NCI-H2171 treated with DMSO at 0.1 percent for 48 hours (cell line): ENCODE measurements around the gene SH3RF3.

Experiments used
- DNase-seq: peaks from one replicate; lab custom pipeline; 2025; lab: John Stamatoyannopoulos, UW

Gene SH3RF3

DNA sequence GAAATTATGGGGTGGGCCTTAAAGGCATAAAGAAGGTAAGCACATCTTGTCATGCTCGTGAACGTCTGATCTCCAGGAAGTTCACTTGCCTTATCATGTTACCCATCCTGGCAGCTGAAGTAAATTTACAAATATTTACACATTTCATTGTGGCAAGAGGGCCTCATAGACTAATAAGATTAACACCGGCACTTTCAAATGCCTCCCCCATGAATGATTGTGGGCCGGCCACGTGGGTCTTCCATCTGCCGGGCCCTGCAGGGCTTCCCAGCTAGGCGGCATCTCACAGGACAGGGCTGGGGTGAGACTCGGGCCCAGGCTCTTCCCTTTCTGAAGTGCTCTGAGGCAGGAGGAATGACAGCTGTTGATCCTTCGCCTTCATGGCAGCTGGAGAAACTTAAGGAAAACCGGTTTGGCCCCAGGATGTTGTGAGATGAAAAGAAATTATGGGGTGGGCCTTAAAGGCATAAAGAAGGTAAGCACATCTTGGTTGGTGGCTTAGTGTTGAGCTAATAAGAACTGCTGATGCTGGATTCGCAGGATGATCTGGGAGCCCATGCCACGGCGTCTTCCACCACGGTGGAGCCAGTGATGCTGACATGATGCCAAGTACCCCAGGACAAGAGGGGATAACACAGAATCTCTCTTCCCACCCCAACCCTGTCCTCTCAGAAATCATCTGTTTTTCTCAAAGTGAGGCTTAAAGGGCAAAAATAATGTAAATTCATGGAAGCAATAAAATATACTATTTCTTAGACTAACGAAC lies 308.5 kb downstream of the SH3RF3 start:
- DNase-seq, result peak; percentile 41

DNA sequence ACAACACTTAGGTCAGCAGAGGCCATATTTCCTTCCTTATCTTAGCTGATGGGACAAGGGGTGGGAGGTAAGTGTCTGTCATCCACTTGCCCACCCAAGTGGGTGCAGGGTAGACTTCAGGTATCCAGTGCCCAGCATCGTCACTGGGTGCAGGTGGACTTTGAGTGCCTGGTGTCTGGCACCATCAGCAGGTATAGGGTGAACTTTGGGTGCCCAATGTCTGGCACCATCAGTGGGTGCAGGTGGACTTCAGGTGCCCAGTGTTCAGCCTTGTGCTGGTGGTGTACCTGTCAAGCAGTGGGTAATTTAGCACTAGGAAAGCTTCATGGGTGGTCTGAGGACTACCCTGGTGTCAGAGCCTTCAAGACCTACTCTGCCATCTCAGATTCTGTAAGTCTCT lies 309.1 kb downstream of the SH3RF3 start:
- DNase-seq, result no peak

DNA sequence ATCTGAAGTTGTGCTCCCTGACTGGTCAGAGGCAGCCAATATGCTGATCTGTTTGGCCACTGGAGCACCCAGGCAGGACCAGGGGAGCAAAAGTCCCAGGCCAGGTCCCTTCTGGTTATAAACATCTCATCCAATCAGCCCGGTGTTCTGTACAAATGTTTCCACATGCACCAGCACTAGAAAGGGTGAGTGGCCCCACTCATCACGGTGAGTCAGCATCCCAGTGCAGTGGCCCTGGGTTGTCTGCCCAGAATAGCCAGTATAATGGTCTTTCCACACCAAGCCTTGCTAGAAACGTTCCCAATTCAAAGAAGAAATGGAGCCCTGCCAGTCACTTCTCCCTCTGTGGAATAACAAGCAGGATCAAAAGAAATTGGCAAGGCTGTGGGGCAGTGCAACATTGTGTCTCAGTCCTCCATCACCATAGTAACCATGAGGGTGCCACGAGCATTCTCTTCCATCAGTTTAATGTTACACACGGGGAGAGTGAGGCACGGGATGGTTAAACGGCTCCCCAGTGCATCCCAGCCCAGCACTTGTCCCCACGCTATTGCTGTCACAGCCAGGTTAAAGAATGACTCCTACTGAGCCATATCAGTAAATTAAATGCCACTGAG lies 309.9 kb downstream of the SH3RF3 start:
- DNase-seq, result no peak

DNA sequence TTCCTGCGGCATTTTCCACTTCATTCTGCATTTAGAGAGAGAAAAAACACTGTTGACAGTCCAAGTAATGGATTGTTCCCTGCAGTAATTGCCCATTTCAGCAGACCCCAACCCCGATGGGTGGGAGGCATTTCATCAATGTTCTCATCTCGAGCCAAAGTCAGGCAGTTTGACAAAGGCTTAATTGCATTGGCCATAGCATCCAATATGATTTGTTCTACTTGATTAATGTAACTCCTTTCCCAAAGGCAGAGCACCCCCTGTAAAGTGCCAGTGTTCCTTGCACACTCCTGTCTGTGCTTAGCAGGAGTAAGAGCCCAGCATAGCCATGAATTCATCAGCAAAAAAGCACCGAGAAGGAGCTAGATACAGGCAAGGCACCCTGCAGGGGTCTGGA lies 310.4 kb downstream of the SH3RF3 start:
- no peak for DNase-seq

DNA sequence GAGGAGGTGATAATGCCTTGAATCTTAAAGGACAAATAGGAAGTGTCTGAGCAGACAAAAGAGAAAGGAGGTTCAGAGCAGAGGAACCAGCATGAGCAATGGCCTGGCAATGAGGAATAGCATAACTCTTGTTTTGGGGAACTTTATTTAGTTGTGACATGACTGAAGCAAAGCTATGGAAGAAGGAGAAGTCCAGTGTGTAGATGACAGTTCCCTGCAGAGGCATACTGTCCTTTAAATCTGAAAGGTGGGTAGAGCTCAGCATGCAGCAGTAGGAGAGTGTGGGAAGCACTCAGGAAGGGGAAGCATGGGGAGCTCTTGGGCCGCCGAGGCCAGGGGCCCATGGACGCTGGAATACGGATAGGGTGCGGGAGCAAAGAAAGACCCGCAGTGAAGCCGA lies 311.0 kb downstream of the SH3RF3 start:
- DNase-seq, result no peak

DNA sequence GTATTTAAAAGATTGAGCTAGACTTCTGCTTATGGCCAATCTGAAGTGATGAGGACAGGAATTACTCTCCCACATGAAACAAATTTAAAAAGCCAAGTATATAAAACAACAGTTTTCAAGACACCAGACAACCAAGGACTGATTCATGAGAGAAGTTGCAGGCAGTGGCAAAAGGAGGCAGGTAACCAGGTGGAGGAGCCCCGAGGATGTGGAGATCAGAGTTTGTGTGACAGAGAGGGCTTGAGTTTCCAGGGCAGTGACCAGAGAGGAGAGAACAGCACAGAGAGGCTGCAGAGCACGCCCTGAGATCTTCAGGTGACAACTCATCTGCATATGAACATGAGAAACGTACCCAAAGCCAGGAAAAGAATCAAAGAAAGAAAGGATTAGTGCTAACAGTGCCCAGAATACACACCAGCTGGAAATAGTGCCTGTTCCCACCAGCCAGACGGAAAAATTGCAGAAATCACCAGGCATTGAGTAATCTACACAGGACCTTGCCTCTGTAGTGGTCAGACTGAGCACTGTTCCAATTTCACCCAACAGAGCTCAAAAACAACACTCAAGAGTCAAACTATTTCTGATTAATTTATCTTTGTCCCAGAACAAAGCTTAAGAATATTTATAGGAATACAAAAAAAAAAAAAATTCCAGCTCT lies 311.6 kb downstream of the SH3RF3 start:
- DNase-seq, result no peak

DNA sequence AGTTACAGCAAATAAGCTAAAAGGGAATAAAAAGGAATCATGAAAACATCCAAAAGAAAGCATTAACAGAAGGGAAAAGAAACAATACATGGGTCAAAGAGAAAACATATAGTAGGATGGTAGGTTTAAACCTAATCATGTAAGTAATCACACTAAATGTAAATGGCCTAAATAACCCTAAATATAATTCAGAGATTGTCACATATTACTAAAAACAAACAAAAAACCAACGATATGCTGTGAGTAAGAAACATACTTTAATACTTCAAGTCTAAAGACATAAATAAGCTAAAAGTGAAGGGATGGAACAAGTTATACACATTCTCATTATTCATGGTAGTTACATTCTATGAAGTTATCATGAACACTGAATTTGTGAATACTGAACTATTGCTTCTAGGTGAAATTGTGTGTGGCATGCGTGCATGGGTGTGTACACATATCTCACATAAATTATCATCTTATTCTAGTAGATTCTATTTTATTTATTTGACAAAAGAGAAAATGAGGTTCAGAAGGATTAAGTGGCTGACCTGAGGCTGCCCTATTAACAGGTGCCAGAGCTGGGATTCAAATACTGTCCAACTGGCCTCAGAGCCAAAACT lies 313.8 kb downstream of the SH3RF3 start:
- DNase-seq, result no peak

DNA sequence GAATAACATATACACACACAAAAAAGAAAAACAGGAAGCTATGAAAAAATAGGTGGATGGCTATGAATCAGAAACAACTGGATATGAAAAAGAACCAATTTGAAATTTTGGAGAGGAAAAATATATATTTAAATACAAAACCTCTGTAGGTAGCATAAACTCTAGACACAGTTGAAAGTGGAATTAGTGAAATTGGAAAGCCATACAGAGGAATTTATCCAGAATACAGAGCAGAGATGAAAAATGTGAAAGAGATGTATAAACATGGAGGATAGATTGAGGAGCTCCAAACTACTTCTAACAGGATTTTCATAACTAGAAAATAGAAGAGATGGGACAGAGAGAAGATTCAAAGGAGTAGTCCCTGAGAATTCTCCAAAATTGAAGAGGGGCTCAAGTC lies 315.9 kb downstream of the SH3RF3 start:
- no peak for DNase-seq

DNA sequence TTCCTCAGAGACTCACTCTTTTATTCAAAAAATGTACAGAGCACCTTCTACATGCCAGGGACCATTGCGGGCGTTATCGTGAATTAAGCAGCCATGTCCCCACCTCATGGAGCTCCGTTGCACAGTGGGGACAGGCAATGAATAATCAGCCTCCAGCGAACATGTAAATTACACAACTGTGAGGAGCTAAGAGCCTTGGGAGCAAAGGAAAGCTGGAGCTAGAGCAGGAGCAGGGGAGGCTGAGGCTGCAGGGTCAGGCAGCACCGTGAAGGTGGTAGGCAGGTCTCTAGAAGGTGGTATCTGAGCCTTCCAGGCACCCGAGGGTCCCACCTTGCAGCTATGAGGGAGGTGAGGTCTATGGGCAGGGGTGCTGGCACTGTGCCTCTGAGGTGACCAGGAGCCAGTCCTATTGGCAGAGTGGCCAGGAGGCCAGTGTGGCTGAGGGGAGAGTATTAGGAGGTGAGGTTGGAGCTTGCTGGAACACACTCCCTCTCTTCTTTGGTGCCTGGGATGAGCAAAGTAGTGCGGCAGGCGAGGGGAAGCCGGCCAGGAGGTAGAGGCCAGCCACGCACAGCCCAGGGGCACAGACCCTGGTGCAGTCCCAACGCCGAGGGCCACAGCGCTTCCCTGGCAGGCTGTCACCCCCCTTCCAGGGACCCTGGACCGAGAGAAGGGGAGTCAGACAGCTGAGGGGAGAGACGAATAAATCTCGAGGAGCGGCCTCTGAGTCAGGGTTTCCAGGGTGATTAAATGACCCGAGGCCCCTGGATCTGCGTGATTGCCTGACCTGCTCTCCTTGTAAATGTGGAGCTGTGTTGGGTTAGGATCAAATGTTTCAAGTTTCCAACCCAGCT lies 317.5 kb downstream of the SH3RF3 start:
- no peak for DNase-seq

DNA sequence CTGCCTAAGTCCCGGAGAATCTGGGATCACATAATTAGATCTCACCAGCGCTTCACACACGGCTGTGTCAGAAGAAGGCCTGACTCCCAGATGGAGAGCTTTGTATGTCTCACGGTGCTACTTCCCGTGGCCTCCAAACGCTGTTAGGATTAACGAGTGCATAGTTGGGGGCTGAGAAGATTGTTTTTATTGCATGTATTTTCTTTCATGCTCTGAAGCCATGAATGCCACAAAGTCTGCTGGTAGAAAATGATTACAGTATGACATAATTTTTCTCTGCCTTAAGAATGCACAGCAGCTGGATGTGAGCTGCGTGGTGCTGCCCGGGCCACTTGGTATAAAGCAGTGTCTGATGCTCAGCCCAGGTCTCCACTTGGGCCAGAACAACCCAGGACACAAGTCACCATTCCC lies 318.3 kb downstream of the SH3RF3 start:
- peak; percentile 67 for DNase-seq

DNA sequence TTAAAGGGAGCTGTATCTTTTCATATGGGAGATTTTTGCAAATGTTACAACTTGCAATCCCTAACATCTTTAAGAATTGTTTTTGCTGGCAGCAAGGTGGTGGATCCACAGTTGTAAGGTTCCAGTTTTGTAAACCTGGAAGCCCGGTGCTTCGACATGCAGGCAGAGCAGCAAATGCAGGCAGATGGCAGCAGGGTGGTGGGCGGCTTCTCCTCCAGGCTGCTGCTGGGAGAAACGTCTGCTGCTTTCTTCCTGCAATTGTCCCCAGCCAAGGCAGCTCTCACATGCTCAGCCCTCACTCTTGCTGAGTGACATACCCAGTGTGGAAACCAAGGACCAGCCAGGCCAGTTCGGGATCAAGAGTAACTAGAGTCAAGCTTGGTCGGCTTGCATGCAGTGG lies 318.8 kb downstream of the SH3RF3 start:
- DNase-seq, result peak; percentile 81

DNA sequence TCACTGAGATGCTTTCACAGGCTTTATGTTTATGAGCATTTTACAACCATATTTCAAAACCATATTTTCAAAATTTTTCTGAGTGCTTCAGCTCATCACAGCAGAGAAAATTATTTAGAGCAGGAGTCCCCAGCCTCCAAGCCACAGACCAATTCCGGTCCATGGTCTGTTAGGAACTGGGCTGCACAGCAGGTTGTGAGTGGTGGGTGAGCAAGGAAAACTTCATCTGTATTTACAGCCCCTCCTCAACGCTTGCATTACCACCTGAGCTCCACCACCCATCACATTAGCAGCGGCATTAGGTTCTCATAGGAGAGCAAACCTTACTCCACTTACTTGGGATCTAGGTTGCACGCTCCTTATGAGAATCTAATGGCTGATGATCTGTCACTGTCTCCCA lies 319.2 kb downstream of the SH3RF3 start:
- no peak for DNase-seq

DNA sequence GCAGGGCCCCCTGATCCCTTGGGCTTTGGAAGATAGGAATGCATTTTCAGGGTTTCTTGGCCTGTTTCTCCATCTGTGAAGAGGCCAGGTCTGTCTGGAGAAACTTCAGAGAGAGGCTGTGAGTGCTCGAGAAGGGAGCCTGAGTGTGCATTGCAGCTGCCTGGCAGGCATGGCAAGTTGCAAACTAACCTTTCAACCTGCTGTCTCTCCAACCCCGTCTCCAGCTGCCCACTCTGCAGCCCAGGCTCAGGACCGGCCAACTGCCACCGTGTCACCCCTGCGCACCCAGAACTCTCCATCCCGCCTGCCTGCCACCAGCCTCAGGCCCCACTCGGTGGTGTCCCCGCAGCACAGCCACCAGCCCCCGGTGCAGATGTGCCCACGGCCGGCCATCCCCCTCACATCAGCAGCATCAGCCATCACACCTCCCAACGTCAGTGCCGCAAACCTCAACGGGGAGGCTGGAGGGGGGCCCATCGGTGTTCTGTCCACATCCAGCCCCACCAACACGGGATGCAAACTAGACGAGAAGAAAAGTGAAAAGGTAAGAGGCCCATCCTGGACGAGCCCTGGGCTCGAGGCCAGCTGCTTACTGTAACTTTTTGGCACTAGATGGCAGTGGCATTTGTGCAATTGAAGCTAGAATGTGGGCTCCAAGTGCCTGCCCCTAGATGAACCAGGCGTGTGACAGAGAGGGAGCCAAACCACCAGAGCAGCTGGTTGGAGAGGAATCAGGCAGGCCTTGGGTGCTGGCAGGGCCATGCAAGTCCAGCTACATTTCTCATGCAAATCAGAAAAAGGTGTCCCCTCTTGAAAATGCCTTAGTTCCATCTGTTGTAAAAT lies 320.2 kb downstream of the SH3RF3 start:
- peak; percentile 56 for DNase-seq

DNA sequence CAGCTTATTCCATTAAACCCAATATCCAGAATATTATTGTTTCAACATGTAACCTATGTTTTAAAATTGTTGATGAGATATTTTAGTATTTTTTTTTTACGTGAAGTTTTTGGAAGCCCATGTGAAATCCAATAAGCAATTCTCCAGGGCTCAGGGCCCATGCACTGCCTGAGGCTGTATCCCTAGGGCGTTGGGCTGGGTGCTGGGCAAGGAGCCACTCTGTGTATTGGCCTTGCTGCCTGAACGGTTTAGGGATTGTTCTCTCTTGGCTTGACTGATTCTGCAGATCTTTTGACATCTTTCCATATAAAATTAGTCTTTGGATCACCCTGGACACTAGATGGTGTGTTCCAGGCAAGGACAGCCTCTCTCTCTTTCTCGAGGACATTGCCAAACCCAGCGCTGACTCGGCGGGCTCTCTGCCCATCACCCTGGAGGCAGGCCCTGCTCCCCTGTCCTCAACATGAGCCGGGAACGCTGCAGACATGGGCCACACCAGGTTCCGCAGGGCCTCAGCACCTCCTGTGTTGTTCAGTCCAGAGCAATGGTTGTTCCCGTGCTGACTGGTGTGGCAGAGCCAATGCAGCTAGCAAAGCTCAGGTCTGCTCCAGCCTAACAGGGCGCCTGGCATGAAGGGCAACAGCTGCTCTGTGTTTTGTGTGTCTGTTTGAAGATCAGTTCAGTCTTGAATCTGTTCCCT lies 321.7 kb downstream of the SH3RF3 start:
- no peak for DNase-seq

DNA sequence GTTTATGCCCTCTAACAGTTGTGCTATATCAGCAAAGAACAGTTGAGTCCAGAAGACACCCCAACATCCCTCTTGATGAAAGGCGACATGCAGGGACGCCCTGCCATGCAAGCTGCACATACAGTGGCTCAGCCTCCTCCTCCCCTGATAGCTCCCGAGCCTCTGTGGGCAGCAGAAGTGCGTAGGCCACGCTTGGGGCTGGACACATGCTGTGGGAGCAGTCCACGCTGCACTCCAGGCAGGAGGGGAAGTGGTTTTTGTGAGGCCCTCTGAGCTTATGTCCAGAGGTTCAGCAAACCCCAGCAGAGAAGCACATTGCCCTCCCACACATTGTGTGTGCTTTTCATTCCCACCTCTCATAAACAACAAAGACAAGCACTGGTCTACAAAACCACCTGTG lies 322.7 kb downstream of the SH3RF3 start:
- no peak for DNase-seq

DNA sequence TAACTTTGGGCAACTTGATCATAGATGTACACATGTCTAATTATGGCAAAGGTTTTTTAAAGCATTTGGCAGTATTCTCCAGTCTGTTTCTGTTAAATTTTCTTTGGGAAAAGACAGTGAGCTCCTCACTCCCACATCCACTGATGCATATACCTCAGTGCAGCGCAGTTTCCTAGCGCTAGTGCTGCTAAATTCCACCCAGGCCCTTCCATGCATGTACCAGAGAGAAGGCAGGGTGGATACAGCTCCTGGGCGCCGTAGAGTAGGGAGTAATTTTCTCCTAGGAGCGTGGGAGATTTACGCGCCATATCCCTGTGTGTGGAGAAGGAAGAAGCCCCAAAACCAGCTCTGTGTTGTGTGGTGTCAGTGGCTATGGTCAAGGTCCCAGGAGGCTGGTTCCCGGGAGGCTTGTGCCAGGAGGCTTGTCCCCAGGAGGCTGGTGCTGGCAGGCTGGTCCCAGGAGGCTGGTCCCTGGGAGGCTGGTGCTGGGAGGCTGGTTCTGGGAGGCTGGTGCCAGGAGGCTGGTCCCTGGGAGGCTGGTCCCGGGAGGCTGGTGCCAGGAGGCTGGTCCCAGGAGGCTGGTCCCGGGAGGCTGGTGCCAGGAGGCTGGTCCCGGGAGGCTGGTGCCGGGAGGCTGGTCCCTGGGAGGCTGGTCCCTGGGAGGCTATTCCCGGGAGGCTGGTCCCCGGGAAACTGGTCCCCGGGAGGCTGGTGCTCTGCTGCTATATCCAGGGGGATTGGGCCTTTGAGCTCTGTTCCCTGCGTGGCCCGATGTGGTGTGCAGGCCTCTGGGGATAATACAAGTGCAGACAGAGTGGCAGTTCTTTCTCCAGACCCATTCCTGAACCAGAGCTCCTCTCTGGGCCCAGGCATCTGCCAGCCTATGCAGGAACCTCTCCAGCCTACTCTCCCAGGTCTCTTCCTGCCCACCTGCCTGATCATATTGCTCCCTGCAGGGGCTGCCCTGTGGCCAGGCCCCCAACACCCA lies 323.6 kb downstream of the SH3RF3 start:
- no peak for DNase-seq

DNA sequence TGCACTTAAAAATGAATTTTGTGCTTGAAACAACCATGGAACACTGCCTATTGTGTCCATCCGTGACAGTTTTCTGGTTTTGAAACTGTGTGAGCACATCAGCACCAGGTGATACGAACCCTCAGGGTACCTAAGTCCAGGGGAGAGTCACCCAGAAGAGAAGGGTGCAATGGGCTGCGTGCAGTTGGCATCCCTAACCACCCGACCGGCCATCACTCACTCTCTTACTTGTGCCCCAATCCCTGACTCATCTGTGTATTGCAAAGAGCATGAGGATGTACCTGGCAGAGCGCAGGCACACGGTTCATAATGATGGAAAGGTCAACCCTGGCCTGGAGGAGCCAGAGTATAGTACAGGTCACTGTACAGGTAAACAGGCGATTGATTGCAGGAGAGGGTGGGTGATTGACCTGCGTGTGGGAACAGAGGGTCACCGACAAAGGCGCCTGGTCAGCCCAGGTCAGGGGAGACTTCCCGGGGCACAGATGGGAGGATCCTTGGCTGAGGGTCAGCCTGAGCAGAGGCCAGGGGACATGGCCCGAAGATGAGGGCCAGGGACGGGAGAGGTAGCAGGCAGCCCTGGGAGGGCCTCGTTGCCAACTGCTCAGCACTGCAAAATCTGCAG lies 324.5 kb downstream of the SH3RF3 start:
- DNase-seq, result no peak

DNA sequence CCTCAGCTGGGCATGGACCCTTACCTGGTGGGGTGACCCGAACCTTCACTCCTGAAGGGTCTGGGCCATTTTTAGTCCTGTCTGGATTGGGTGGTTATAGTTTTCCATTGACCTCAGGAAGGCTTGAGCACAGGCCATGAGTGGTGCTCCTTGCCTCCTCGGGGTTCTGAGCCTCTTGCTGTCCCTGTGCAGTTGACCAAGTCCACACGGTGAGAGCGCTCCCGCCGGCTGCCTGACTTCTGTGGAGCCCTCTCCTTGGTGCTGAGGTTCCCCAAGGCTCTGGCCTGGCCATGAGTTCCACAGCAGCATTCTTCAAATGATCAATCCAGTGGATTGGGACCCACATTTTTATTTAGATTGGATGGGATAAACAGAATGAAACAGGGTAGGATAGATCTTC lies 325.3 kb downstream of the SH3RF3 start:
- no peak for DNase-seq
